Uterus (tissue), 4 donors: ENCODE data around the gene CAVIN1. TPM values are rescaled to one million over a fixed set of nuclear protein-coding genes. Genes with fewer than 3 reads are reported as not detected.
A peak's percentile ranks its signal among the peaks of the same experiment; 100 is the strongest.
"Not testable (repeated sequence)": the region's sequence is repeated elsewhere in the genome, so short reads cannot be mapped to it uniquely, and the experiment has no call there.

Source experiments
- DNase-seq, 2 donors: peaks; one replicate each; pipeline ENCODE4 v3.0.0-alpha.2; 2019 to 2020
- H3K27ac ChIP-seq, 2 donors: fragments of 200-600 bp; sonication (generic); 1 replicate in 1 of 2; 2 replicates in 1 of 2; pipeline ENCODE4 v1.5.1; 2016 to 2018
- H3K27me3 ChIP-seq, 2 donors: fragments of 200-600 bp; sonication (generic); one replicate each; pipeline ENCODE4 v1.5.1; 2018 to 2019; ENCODE audit warnings: control low read depth in 1 of 2
- H3K36me3 ChIP-seq, 2 donors: fragments of 200-600 bp; sonication (generic); one replicate each; pipeline ENCODE4 v1.5.1; 2019; ENCODE audit warnings: control low read depth in 1 of 2
- H3K4me1 ChIP-seq, 2 donors: fragments of 200-600 bp; sonication (generic); one replicate each; pipeline ENCODE4 v1.5.1; 2018 to 2019; ENCODE audit warnings: control low read depth in 1 of 2
- H3K4me3 ChIP-seq, 2 donors: fragments of 200-600 bp; sonication (generic); 1 replicate in 1 of 2; 2 replicates in 1 of 2; pipeline ENCODE4 v1.5.1; 2018 to 2019; ENCODE audit warnings: mild to moderate bottlenecking in 1 of 2
- H3K9me3 ChIP-seq, 2 donors: fragments of 200-600 bp; sonication (generic); one replicate each; pipeline ENCODE4 v1.5.1; 2019; ENCODE audit warnings: control low read depth in 1 of 2
- CTCF ChIP-seq, 4 experiments: fragments of 200-600 bp in 2 of 4; fragments of 450-650 bp in 2 of 4; sonication (generic) in 2 of 4; IDR thresholded peaks; one replicate each; pipeline ENCODE4 v1.5.1; 2016 to 2019; ENCODE audit warnings: antibody characterized with exemption in 4 of 4, mild to moderate bottlenecking in 2 of 4, moderate library complexity in 1 of 4
- POLR2A ChIP-seq, 2 donors: fragments of 450-650 bp; IDR thresholded peaks; one replicate each; pipeline ENCODE4 v1.6.1; 2016; ENCODE audit warnings: antibody characterized with exemption in 2 of 2, mild to moderate bottlenecking in 1 of 2, moderate library complexity in 1 of 2
- intact Hi-C: fragments of 100-400 bp; cut with DNase I; formaldehyde crosslinking; loops from one replicate; pipeline ENCODE4 v1.15.1; 2023; ENCODE audit warnings: low total_unique reads
- total RNA-seq, 4 donors: library from RNA; depleted of rRNA in 3 of 4; stranded (reverse); fragments of >200 nt in 3 of 4; gene quantifications; one replicate each; pipeline versions ENCODE4 v1.1.0 to v1.2.4, GENCODE V29; 2014 to 2023
- donor health status: DM: yes; HTN: yes; CAD: no.

Gene CAVIN1
- total RNA-seq, 4 donors from 2014 or later: 204 to 520 (median 372) TPM

GRCh38 chr17:42459256-42459800, 36.3 kb upstream of the CAVIN1 start:
- peak in 3 of 4 experiments; percentile 27 to 42 (median 34) for TF ChIP-seq CTCF (IDR thresholded peaks at IDR 0.05)
- no peak for TF ChIP-seq POLR2A (IDR thresholded peaks at IDR 0.05)
- peak; percentile 58 to 68 for DNase-seq
- no peaks in the 10 kb centered on the region for H3K36me3 ChIP-seq
- H3K9me3 ChIP-seq: no peaks in the 10 kb centered on the region
- no peaks in the 10 kb centered on the region for H3K27me3 ChIP-seq
- H3K4me3 ChIP-seq: peak overlapping the region; percentile 63 to 79
- intact Hi-C loops: no loop called here
- peaks cover 0 to 3% of the 10 kb centered on the region in 2 donors for H3K4me1 ChIP-seq
- peak overlapping the region; percentile 97 to 99 for H3K27ac ChIP-seq

- Histone ChIP-seq H3K27me3 (no peaks in the 10 kb centered on the region), H3K4me3 (peak within 1 kb of the TSS; percentile 63 to 79), H3K9me3 (no peaks in the 10 kb centered on the region), H3K4me1 (peaks cover 0 to 3% of the 10 kb centered on the region in 2 donors), H3K27ac (peak within 1 kb of the TSS; percentile 97 to 99), H3K36me3 (no peaks in the 10 kb centered on the region)
- intact Hi-C loops: no loop called here
- peak; percentile 95 for DNase-seq
- TF ChIP-seq CTCF (IDR thresholded peaks at IDR 0.05): no peak
- TF ChIP-seq POLR2A (IDR thresholded peaks at IDR 0.05): peak; percentile 63 to 83
These were observed 35.6 kb upstream of the CAVIN1 start, which contains the start of gene ATP6V0A1 for GRCh38 chr17:42458497-42459255. ATP6V0A1 (plus strand) TSS chr17:42458878; CDS start chr17:42460895, 2,017 bp downstream.

- H3K27ac ChIP-seq: peak overlapping the region; percentile 97 to 99
These were observed 34.2 kb upstream of the CAVIN1 start for GRCh38 chr17:42457107-42457792.

GRCh38 chr17:42456223-42457106, 33.4 kb upstream of the CAVIN1 start:
- H3K4me1 ChIP-seq: peaks cover 0 to 3% of the 10 kb centered on the region in 2 donors
- H3K27me3 ChIP-seq: no peaks in the 10 kb centered on the region
- H3K4me3 ChIP-seq: no peak overlapping the region
- intact Hi-C loops: no loop called here
- no peak for DNase-seq
- H3K27ac ChIP-seq: peak overlapping the region; percentile 97 to 99
- H3K9me3 ChIP-seq: no peaks in the 10 kb centered on the region
- peak in 1 of 2 donors; percentile 13 for TF ChIP-seq POLR2A (IDR thresholded peaks at IDR 0.05)
- TF ChIP-seq CTCF (IDR thresholded peaks at IDR 0.05): no peak
- H3K36me3 ChIP-seq: no peaks in the 10 kb centered on the region

More at GRCh38 chr17:42457107-42457792, 34.2 kb upstream of the CAVIN1 start:
- H3K4me1 ChIP-seq: peaks cover 0 to 3% of the 10 kb centered on the region in 2 donors
- no peak overlapping the region for H3K4me3 ChIP-seq
- no peaks in the 10 kb centered on the region for H3K36me3 ChIP-seq
- no peaks in the 10 kb centered on the region for H3K9me3 ChIP-seq
- intact Hi-C loops: no loop called here
- no peak for DNase-seq
- TF ChIP-seq CTCF (IDR thresholded peaks at IDR 0.05) (no peak), POLR2A (IDR thresholded peaks at IDR 0.05) (no peak)
- H3K27me3 ChIP-seq: no peaks in the 10 kb centered on the region

- H3K4me3 ChIP-seq, H3K36me3 ChIP-seq, H3K27ac ChIP-seq, H3K4me1 ChIP-seq, intact Hi-C loops, DNase-seq, H3K9me3 ChIP-seq, H3K27me3 ChIP-seq: not testable (repeated sequence)
These were observed 31.9 kb upstream of the CAVIN1 start for GRCh38 chr17:42454987-42455386.
